HUES48 (cell line): ENCODE data around the gene TRIM50.
"Not testable (repeated sequence)": the region's sequence is repeated elsewhere in the genome, so short reads cannot be mapped to it uniquely, and the experiment has no call there.

Experiments used
- H3K27ac ChIP-seq: one replicate; pipeline ENCODE4 v1.7.0; 2013; ENCODE audit warnings: low read depth, low read length, inconsistent platforms
- H3K27me3 ChIP-seq: 2 replicates; pipeline ENCODE4 v1.6.1; 2013; ENCODE audit warnings: mild to moderate bottlenecking, low read length; ENCODE audit not compliant: control insufficient read depth, insufficient read depth
- H3K36me3 ChIP-seq: 2 replicates; pipeline ENCODE4 v1.6.1; 2013; ENCODE audit warnings: low read length; ENCODE audit not compliant: control insufficient read depth, insufficient read depth
- H3K4me1 ChIP-seq: 2 replicates; pipeline ENCODE4 v1.6.1; 2013; ENCODE audit warnings: mild to moderate bottlenecking, low read length; ENCODE audit not compliant: control insufficient read depth, insufficient read depth
- H3K4me3 ChIP-seq: 2 replicates; pipeline ENCODE4 v1.5.1; 2013; ENCODE audit warnings: mild to moderate bottlenecking, low read depth, low read length
- H3K9ac ChIP-seq: 2 replicates; pipeline ENCODE4 v1.6.1; 2013; ENCODE audit warnings: mild to moderate bottlenecking, low read depth, low read length, moderate library complexity
- H3K9me3 ChIP-seq: 2 replicates; pipeline ENCODE4 v1.6.1; 2013; ENCODE audit warnings: low read length; ENCODE audit not compliant: control insufficient read depth, insufficient read depth

The TRIM50 gene

GRCh38 chr7:73327922-73328321 is at the start of gene TRIM50, which contains the start of gene FKBP6:
TRIM50 (minus strand) TSS chr7:73328082; CDS start chr7:73324787, 3,295 bp downstream.
FKBP6 (plus strand) TSS chr7:73328161; CDS start chr7:73328429, 268 bp downstream.
- H3K36me3 ChIP-seq, H3K27me3 ChIP-seq, H3K4me1 ChIP-seq, H3K4me3 ChIP-seq, H3K9ac ChIP-seq, H3K9me3 ChIP-seq, H3K27ac ChIP-seq: not testable (repeated sequence)

- Histone ChIP-seq H3K4me3 (no peak overlapping the region), H3K36me3 (no peaks in the 10 kb centered on the region), H3K27me3 (no peaks in the 10 kb centered on the region), H3K4me1 (no peaks in the 10 kb centered on the region), H3K9me3 (no peaks in the 10 kb centered on the region), H3K9ac (no peak overlapping the region), H3K27ac (no peak overlapping the region)
Observed at GRCh38 chr7:73376671-73377412, 49.0 kb upstream of the TRIM50 start.

- H3K36me3 ChIP-seq, H3K4me1 ChIP-seq, H3K9ac ChIP-seq, H3K9me3 ChIP-seq, H3K27ac ChIP-seq, H3K27me3 ChIP-seq, H3K4me3 ChIP-seq: not testable (repeated sequence)
Observed at GRCh38 chr7:73376262-73376661, 48.4 kb upstream of the TRIM50 start.

GRCh38 chr7:73373741-73374140 is 45.9 kb upstream of the TRIM50 start:
- Histone ChIP-seq H3K9me3 (no peaks in the 10 kb centered on the region), H3K4me3 (no peak overlapping the region), H3K4me1 (no peaks in the 10 kb centered on the region), H3K27me3 (no peaks in the 10 kb centered on the region), H3K36me3 (no peaks in the 10 kb centered on the region), H3K27ac (no peak overlapping the region), H3K9ac (no peak overlapping the region)

- Histone ChIP-seq H3K9me3 (no peaks in the 10 kb centered on the region), H3K36me3 (no peaks in the 10 kb centered on the region), H3K9ac (no peak overlapping the region), H3K4me3 (no peak overlapping the region), H3K4me1 (no peaks in the 10 kb centered on the region), H3K27ac (no peak overlapping the region), H3K27me3 (no peaks in the 10 kb centered on the region)
Observed at GRCh38 chr7:73369622-73370021, 41.7 kb upstream of the TRIM50 start.

- no peak overlapping the region for H3K4me3 ChIP-seq
- no peaks in the 10 kb centered on the region for H3K36me3 ChIP-seq
- H3K9ac ChIP-seq = no peak overlapping the region
- H3K9me3 ChIP-seq = no peaks in the 10 kb centered on the region
- H3K27me3 ChIP-seq = no peaks in the 10 kb centered on the region
- H3K4me1 ChIP-seq = no peaks in the 10 kb centered on the region
- no peak overlapping the region for H3K27ac ChIP-seq
Observed at GRCh38 chr7:73369009-73369408, 41.1 kb upstream of the TRIM50 start.

GRCh38 chr7:73366990-73367389 is 39.1 kb upstream of the TRIM50 start:
- H3K27me3 ChIP-seq = no peaks in the 10 kb centered on the region
- H3K9me3 ChIP-seq = no peaks in the 10 kb centered on the region
- no peaks in the 10 kb centered on the region for H3K4me1 ChIP-seq
- no peaks in the 10 kb centered on the region for H3K36me3 ChIP-seq
- H3K27ac ChIP-seq = no peak overlapping the region
- no peak overlapping the region for H3K9ac ChIP-seq
- H3K4me3 ChIP-seq = no peak overlapping the region

- no peaks in the 10 kb centered on the region for H3K4me1 ChIP-seq
- no peaks in the 10 kb centered on the region for H3K36me3 ChIP-seq
- no peaks in the 10 kb centered on the region for H3K27me3 ChIP-seq
- H3K9me3 ChIP-seq = no peaks in the 10 kb centered on the region
- H3K27ac ChIP-seq = no peak overlapping the region
- no peak overlapping the region for H3K4me3 ChIP-seq
- H3K9ac ChIP-seq = no peak overlapping the region
Observed at GRCh38 chr7:73366127-73366526, 38.2 kb upstream of the TRIM50 start.

- no peak overlapping the region for H3K9ac ChIP-seq
- H3K4me1 ChIP-seq = no peaks in the 10 kb centered on the region
- H3K27ac ChIP-seq = no peak overlapping the region
- no peaks in the 10 kb centered on the region for H3K36me3 ChIP-seq
- H3K27me3 ChIP-seq = no peaks in the 10 kb centered on the region
- no peak overlapping the region for H3K4me3 ChIP-seq
- no peaks in the 10 kb centered on the region for H3K9me3 ChIP-seq
Observed at GRCh38 chr7:73364006-73364728, 36.3 kb upstream of the TRIM50 start.

GRCh38 chr7:73363225-73364005 is 35.5 kb upstream of the TRIM50 start:
- Histone ChIP-seq H3K36me3 (no peaks in the 10 kb centered on the region), H3K9me3 (no peaks in the 10 kb centered on the region), H3K27ac (no peak overlapping the region), H3K4me1 (no peaks in the 10 kb centered on the region), H3K4me3 (no peak overlapping the region), H3K27me3 (no peaks in the 10 kb centered on the region), H3K9ac (no peak overlapping the region)

GRCh38 chr7:73360590-73360989 is 32.7 kb upstream of the TRIM50 start:
- not testable (repeated sequence) for H3K27ac ChIP-seq, H3K4me3 ChIP-seq, H3K9ac ChIP-seq, H3K36me3 ChIP-seq, H3K4me1 ChIP-seq, H3K27me3 ChIP-seq, H3K9me3 ChIP-seq
